Osteoblast (primary cell): ENCODE data around the gene SMC1B. TPM values are rescaled to one million over a fixed set of nuclear protein-coding genes. Genes with fewer than 3 reads are reported as not detected.
"Not testable (repeated sequence)": the region's sequence is repeated elsewhere in the genome, so short reads cannot be mapped to it uniquely, and the experiment has no call there.

Experiments used
- DNase-seq: peaks from one replicate; pipeline ENCODE4 v3.0.0; 2011; ENCODE audit warnings: low spot score, mixed read lengths; ENCODE audit not compliant: insufficient read length; ENCODE audit errors: missing footprints
- H2AFZ ChIP-seq: 2 replicates; pipeline ENCODE4 v1.6.0; 2011; ENCODE audit warnings: mild to moderate bottlenecking, low read length
- H3K27ac ChIP-seq: 2 replicates; pipeline ENCODE4 v1.5.1; 2011; ENCODE audit warnings: mild to moderate bottlenecking, low read depth, low read length, moderate library complexity
- H3K27me3 ChIP-seq: 2 replicates; pipeline ENCODE4 v1.6.0; 2012; ENCODE audit warnings: mild to moderate bottlenecking, control low read depth, inconsistent platforms, low read length, moderate library complexity; ENCODE audit not compliant: insufficient read depth
- H3K36me3 ChIP-seq: 2 replicates; pipeline ENCODE4 v1.5.1; 2011; ENCODE audit warnings: mild to moderate bottlenecking, low read length, control low read depth, moderate library complexity; ENCODE audit not compliant: insufficient read depth
- H3K4me1 ChIP-seq: 2 replicates; pipeline ENCODE4 v1.5.1; 2011; ENCODE audit warnings: mild to moderate bottlenecking, low read length, control low read depth, moderate library complexity; ENCODE audit not compliant: insufficient read depth
- H3K4me2 ChIP-seq: 2 replicates; pipeline ENCODE4 v1.6.0; 2011; ENCODE audit warnings: mild to moderate bottlenecking, low read length; ENCODE audit not compliant: insufficient read depth
- H3K4me3 ChIP-seq: fragments of 200-600 bp; sonication (generic); 3 replicates; pipeline ENCODE4 v1.5.1; 2012; ENCODE audit warnings: mild to moderate bottlenecking, low read length, inconsistent platforms; ENCODE audit not compliant: insufficient read depth
- H3K79me2 ChIP-seq: 2 replicates; pipeline ENCODE4 v1.6.0; 2012; ENCODE audit warnings: mild to moderate bottlenecking, low read length, control low read depth, inconsistent platforms; ENCODE audit not compliant: insufficient read depth
- H3K9me3 ChIP-seq: 2 replicates; pipeline ENCODE4 v1.5.1; 2011; ENCODE audit warnings: low read depth, low read length, control low read depth
- H4K20me1 ChIP-seq: 2 replicates; pipeline ENCODE4 v1.6.0; 2012; ENCODE audit warnings: mild to moderate bottlenecking, low read length, control low read depth; ENCODE audit not compliant: insufficient read depth
- CTCF ChIP-seq: IDR thresholded peaks from 2 replicates; pipeline ENCODE4 v1.5.1; 2011; ENCODE audit warnings: mild to moderate bottlenecking, low read depth, low read length, moderate library complexity; ENCODE audit errors: extremely low read depth
- total RNA-seq: library from RNA; depleted of rRNA; stranded (reverse); fragments of >200 nt; gene quantifications from 2 replicates; pipeline ENCODE4 v1.2.3, GENCODE V29; 2012

The SMC1B gene
- total RNA-seq, 1 donor, result not detected

GRCh38 chr22:45438336-45438735 is 24.9 kb upstream of the SMC1B start:
- no peak for DNase-seq
- Histone ChIP-seq H3K27me3 (no peaks in the 10 kb centered on the region), H3K27ac (no peak overlapping the region), H3K4me3 (no peak overlapping the region), H3K4me2 (no peak overlapping the region), H3K79me2 (no peaks in the 10 kb centered on the region), H3K9me3 (no peaks in the 10 kb centered on the region), H3K4me1 (no peaks in the 10 kb centered on the region), H3K36me3 (no peaks in the 10 kb centered on the region), H2AFZ (no peak overlapping the region), H4K20me1 (no peaks in the 10 kb centered on the region)
- TF ChIP-seq CTCF, result no peak

- not testable (repeated sequence) for H3K27ac ChIP-seq, DNase-seq, H2AFZ ChIP-seq, H3K4me1 ChIP-seq, H4K20me1 ChIP-seq, H3K27me3 ChIP-seq, H3K4me3 ChIP-seq, H3K79me2 ChIP-seq, H3K4me2 ChIP-seq, H3K9me3 ChIP-seq, H3K36me3 ChIP-seq
Observed at GRCh38 chr22:45436871-45437517, 23.6 kb upstream of the SMC1B start.

GRCh38 chr22:45435544-45436139 is 22.2 kb upstream of the SMC1B start:
- Histone ChIP-seq H4K20me1 (no peaks in the 10 kb centered on the region), H3K4me3 (peak overlapping the region; percentile 8), H3K9me3 (no peaks in the 10 kb centered on the region), H3K27ac (no peak overlapping the region), H3K4me1 (no peaks in the 10 kb centered on the region), H3K4me2 (peak overlapping the region; percentile 55), H3K27me3 (no peaks in the 10 kb centered on the region), H2AFZ (peak overlapping the region; percentile 89), H3K79me2 (no peaks in the 10 kb centered on the region), H3K36me3 (no peaks in the 10 kb centered on the region)
- TF ChIP-seq CTCF, result peak; percentile 97
- DNase-seq, result peak; percentile 98

- no peak for DNase-seq
- H3K27ac ChIP-seq, result no peak overlapping the region
- H4K20me1 ChIP-seq, result no peaks in the 10 kb centered on the region
- H3K4me2 ChIP-seq, result no peak overlapping the region
- no peaks in the 10 kb centered on the region for H3K36me3 ChIP-seq
- H3K79me2 ChIP-seq, result no peaks in the 10 kb centered on the region
- H2AFZ ChIP-seq, result peak overlapping the region; percentile 89
- H3K4me1 ChIP-seq, result no peaks in the 10 kb centered on the region
- no peaks in the 10 kb centered on the region for H3K27me3 ChIP-seq
- no peak for TF ChIP-seq CTCF
- no peaks in the 10 kb centered on the region for H3K9me3 ChIP-seq
- no peak overlapping the region for H3K4me3 ChIP-seq
Observed at GRCh38 chr22:45434981-45435380, 21.6 kb upstream of the SMC1B start.
